ENCODE results near the gene COX18.
A peak's percentile ranks its signal among the peaks of the same experiment; 100 is the strongest.

Gene COX18

DNA sequence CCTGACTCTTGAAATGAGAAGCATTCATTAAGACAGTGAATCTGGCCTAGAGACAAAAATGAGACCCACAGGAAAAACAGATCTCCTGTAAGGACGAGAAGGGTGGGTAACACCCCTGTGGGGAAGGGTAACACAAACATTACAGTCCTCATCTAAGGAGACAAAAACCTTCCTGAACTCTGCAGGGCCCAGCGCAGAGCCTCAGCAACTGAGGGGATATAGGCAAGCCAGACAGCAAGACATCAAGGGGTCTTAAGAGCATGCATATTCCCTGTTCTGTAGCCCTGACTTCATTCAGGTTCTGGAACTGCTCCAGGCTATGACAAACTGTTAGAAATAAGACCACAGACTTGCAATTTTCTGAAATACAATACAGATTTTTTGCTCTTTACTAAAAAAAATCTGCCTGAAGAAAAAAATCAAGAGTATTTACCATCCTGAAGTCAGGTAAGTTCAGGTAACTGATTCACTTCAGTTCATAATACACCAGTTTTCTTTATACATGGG is 15.5 kb downstream of the COX18 start:
- DNase-seq (ENCODE audit: low spot score), result no peak
- FAIRE-seq, result no peak

GRCh38 chr4:73053076-73053475 is 16.4 kb downstream of the COX18 start:
- DNase-seq (ENCODE audit: low spot score), result no peak
- FAIRE-seq, result no peak

- no peak for FAIRE-seq
- DNase-seq (ENCODE audit: low spot score), result no peak
Observed at GRCh38 chr4:73051625-73052024, 17.9 kb downstream of the COX18 start.

- no peak for DNase-seq (ENCODE audit: low spot score)
- no peak for FAIRE-seq
Observed at GRCh38 chr4:73045879-73046278, 23.6 kb downstream of the COX18 start.

GRCh38 chr4:73037057-73037456 is 32.5 kb downstream of the COX18 start:
- DNase-seq (ENCODE audit: low spot score) (no peak), FAIRE-seq (no peak)

- FAIRE-seq (no peak), DNase-seq (ENCODE audit: low spot score) (no peak)
Observed at GRCh38 chr4:73036123-73036522, 33.4 kb downstream of the COX18 start.

GRCh38 chr4:73034896-73035295 is 34.6 kb downstream of the COX18 start:
- DNase-seq (ENCODE audit: low spot score), result no peak
- peak; percentile 42 for FAIRE-seq

DNA sequence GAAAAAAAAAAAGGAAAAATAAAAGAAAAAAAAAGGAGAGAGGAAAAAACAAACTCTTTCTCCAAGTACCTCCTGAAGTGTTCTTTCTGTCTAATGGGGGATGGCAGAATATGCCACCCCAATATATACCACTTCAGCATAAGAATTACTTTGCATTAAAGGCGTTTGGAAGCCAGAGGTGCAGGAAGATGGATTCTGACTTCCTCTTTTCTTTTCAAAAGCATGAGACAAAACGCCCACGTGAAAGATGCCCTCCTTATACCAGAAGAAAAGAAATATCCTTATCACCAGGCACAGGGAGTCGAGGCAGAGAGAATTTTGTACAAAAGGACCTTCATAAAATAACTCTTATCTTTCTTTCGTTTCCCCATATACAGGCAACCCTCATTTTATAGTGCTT is 40.9 kb downstream of the COX18 start:
- FAIRE-seq (no peak), DNase-seq (ENCODE audit: low spot score) (no peak)

DNA sequence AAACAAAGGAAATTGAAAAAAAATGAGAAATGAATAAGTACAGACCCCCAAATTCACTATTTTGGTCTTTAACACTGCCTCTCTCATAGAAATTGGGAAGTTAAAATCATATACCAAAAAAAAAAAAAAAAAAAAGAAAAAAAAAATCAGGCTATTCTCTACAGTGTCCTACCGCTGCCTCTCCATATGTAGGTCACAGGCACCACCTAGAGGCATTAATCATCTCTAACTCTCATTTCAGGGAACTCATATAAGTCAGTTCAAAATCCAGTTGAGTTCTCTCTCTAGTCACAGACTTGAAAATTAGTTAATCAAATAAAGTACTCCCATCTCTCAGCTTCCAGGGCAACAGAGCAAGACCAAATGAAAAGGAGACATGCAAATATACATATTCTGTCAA is 47.9 kb downstream of the COX18 start:
- FAIRE-seq (no peak), DNase-seq (ENCODE audit: low spot score) (peak; percentile 68)

GRCh38 chr4:73019462-73020047 is 50.0 kb downstream of the COX18 start:
- FAIRE-seq (no peak), DNase-seq (ENCODE audit: low spot score) (peak; percentile 35)

DNA sequence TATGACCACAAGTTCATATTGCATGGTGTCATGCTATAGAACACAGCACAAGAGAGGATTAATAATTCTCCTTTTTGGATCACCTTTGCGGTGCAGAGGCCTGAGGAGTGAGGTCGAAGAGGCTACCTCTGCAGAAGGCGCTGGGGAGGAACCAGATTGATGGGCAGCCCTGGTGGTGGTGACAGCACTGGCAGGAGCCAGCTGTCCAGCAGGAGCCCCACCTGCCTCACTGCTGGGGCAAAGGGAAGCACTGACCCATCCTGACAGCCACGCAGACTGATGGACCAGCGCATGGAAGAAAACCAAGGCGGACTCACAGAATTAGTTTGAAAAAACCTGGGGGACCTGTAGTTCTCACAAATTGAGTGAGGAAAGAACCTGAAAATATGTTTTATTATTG is 50.9 kb downstream of the COX18 start:
- FAIRE-seq, result no peak
- no peak for DNase-seq (ENCODE audit: low spot score)

DNA sequence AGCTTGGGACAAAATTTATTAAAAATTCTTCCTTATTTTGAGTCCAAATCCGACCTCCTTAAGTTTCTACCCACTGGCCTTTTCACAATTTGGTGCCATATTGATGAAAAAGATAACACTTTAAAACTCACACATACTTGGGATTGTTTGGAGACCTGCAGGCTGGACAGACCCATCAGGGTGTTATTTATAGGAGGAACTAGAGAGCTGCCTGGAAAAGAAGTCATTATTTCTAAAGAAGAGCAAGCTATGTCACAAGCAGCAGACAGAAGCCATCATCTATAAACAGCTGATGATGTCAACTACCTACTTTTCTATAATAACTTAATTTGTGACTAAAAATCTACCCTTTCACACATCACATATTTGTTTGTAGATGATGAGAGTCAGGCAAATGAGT is 56.2 kb downstream of the COX18 start:
- DNase-seq (ENCODE audit: low spot score), result no peak
- no peak for FAIRE-seq

- no peak for DNase-seq (ENCODE audit: low spot score)
- FAIRE-seq, result peak; percentile 17
Observed at GRCh38 chr4:73012673-73013072, 56.8 kb downstream of the COX18 start.

DNA sequence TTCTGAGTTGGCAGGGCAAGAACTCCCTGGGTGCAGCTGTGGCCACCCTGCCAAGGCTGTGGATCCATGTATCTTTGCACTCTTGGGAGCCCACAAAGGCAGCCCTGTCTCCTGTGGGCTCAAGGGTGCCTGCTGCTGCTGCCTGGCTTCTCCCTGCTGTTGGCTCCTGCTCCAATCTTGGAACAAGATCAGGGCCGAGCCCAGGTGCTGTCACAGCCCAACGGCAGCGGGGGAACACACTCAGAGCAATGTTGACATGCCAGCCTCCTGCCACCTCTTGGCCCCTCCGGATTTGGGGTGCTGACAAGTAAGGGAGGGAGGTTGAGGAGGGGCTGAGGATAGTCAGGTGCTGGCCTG is 57.9 kb downstream of the COX18 start:
- FAIRE-seq (no peak), DNase-seq (ENCODE audit: low spot score) (no peak)

GRCh38 chr4:73010789-73011628 is 58.5 kb downstream of the COX18 start:
- FAIRE-seq (no peak), DNase-seq (ENCODE audit: low spot score) (no peak)

DNA sequence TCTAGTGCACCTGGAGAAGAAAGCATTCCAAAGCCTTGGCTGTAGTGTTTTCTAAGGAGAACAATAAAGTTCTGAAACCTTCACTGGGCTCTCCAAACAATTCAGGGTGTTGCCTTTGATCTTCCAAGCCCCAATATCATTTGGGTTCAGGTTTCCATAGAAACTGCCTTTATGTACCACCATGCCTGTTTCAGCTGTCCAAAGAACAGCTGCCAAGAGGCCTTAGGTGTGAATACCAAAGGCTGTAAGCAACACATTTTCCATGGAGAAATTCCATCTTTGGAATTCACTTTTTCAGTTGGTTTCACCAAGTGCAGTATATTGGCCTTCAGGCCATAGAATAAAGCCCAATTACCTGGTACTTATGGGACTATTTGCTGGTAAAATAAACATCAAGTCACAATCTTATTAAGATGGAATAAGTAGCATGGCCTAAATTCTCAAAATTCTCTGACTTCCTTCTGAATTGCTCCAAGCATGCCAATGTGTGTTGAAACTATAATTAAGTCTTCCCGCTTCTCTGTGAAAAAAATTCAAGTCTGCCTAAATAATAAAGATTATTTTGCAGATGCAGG is 61.9 kb downstream of the COX18 start:
- no peak for FAIRE-seq
- DNase-seq (ENCODE audit: low spot score), result no peak

- DNase-seq (ENCODE audit: low spot score), result no peak
Observed at GRCh38 chr4:73006286-73006990, 63.1 kb downstream of the COX18 start.

DNA sequence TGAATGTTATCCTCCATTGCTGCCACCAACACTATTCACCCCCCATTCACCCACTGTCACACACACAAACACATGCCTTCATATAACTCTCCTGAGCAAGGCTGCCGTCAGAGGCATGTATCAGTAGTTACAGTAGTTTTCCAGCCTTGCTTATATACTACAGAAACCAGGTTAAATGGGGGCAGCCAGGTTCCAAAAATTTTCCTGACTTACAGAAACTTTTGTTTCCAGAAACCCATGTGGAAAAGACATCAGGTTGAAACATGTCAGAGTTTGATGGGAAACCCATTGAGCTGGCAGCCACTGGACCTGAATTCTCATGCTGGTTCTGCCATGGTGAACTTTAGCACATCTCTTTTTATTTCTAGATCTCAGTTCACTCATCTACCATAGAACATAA is 64.0 kb downstream of the COX18 start:
- FAIRE-seq (no peak), DNase-seq (ENCODE audit: low spot score) (no peak)

More at GRCh38 chr4:73006286-73006990, 63.1 kb downstream of the COX18 start:
- FAIRE-seq, result no peak
